Liver (tissue), 9 donors: Measurements from ENCODE around the gene ATL2. TPM values are rescaled to one million over a fixed set of nuclear protein-coding genes. Genes with fewer than 3 reads are reported as not detected.

ENCODE experiments used
- DNase-seq: peaks from one replicate; pipeline ENCODE4 v3.0.0-alpha.2; 2017; ENCODE audit warnings: low spot score
- H3K27ac ChIP-seq, 2 donors: one replicate each; pipeline ENCODE4 v1.7.0; 2013; ENCODE audit warnings: inconsistent platforms in 2 of 2, low read length in 2 of 2, control low read depth in 1 of 2, low read depth in 1 of 2, mild to moderate bottlenecking in 1 of 2
- H3K27me3 ChIP-seq, 4 donors: one replicate each; pipeline versions ENCODE4 v1.6.1 to v1.7.0; 2013; ENCODE audit warnings: low read length in 3 of 4, inconsistent platforms in 1 of 4, mild to moderate bottlenecking in 1 of 4, moderate library complexity in 1 of 4; ENCODE audit not compliant: control insufficient read depth in 4 of 4, insufficient read depth in 4 of 4
- H3K36me3 ChIP-seq, 4 donors: one replicate each; pipeline versions ENCODE4 v1.6.1 to v1.7.0; 2013; ENCODE audit warnings: low read length in 3 of 4, mild to moderate bottlenecking in 3 of 4, low read depth in 1 of 4, moderate library complexity in 1 of 4; ENCODE audit not compliant: control insufficient read depth in 4 of 4, insufficient read depth in 3 of 4
- H3K4me1 ChIP-seq, 4 donors: one replicate each; pipeline versions ENCODE4 v1.6.1 to v1.7.0; 2013; ENCODE audit warnings: low read length in 3 of 4, mild to moderate bottlenecking in 3 of 4, moderate library complexity in 1 of 4; ENCODE audit not compliant: control insufficient read depth in 4 of 4, insufficient read depth in 4 of 4
- H3K4me3 ChIP-seq, 3 donors: one replicate each; pipeline versions ENCODE4 v1.6.1 to v1.7.0; 2013; ENCODE audit warnings: low read length in 3 of 3, control low read depth in 1 of 3, low read depth in 1 of 3, mild to moderate bottlenecking in 1 of 3
- H3K9ac ChIP-seq, 2 donors: one replicate each; pipeline ENCODE4 v1.7.0; 2013; ENCODE audit warnings: low read length in 2 of 2, mild to moderate bottlenecking in 2 of 2, moderate library complexity in 2 of 2, control low read depth in 1 of 2, low read depth in 1 of 2
- H3K9me3 ChIP-seq, 4 donors: one replicate each; pipeline versions ENCODE4 v1.6.1 to v1.7.0; 2013; ENCODE audit warnings: low read length in 3 of 4; ENCODE audit not compliant: control insufficient read depth in 4 of 4
- ATF3 ChIP-seq: IDR thresholded peaks from 2 replicates; pipeline ENCODE4 v1.6.1; 2016; ENCODE audit warnings: antibody characterized with exemption
- EGR1 ChIP-seq, 2 donors: IDR thresholded peaks; 2 replicates each; pipeline ENCODE4 v1.6.1; 2016 to 2018; ENCODE audit warnings: antibody characterized with exemption in 2 of 2, low read depth in 2 of 2
- FOXA1 ChIP-seq: IDR thresholded peaks from 2 replicates; pipeline ENCODE4 v1.6.1; 2016; ENCODE audit warnings: antibody characterized with exemption
- FOXA2 ChIP-seq: IDR thresholded peaks from 2 replicates; pipeline ENCODE4 v1.6.1; 2016; ENCODE audit warnings: antibody characterized with exemption
- GABPA ChIP-seq, 2 donors: IDR thresholded peaks in 1 of 2; conservative IDR thresholded peaks in 1 of 2; 2 replicates each; pipeline ENCODE4 v1.6.1; 2016; ENCODE audit warnings: antibody characterized with exemption in 2 of 2, mild to moderate bottlenecking in 1 of 2, moderate library complexity in 1 of 2
- HNF4A ChIP-seq, 2 donors: conservative IDR thresholded peaks; 2 replicates each; pipeline ENCODE4 v1.6.1; 2016; ENCODE audit warnings: antibody characterized with exemption in 2 of 2, mild to moderate bottlenecking in 2 of 2
- HNF4G ChIP-seq: IDR thresholded peaks from 2 replicates; pipeline ENCODE4 v1.6.1; 2016; ENCODE audit warnings: antibody characterized with exemption
- JUND ChIP-seq, 2 donors: IDR thresholded peaks; 2 replicates each; pipeline ENCODE4 v1.6.1; 2016; ENCODE audit warnings: antibody characterized with exemption in 2 of 2
- MAX ChIP-seq: IDR thresholded peaks from 2 replicates; pipeline ENCODE4 v1.6.1; 2016; ENCODE audit warnings: antibody characterized with exemption
- NR2F2 ChIP-seq: IDR thresholded peaks from 2 replicates; pipeline ENCODE4 v1.6.1; 2016; ENCODE audit warnings: antibody characterized with exemption
- RAD21 ChIP-seq, 2 donors: IDR thresholded peaks; 2 replicates each; pipeline ENCODE4 v1.6.1; 2016; ENCODE audit warnings: antibody characterized with exemption in 2 of 2, mild to moderate bottlenecking in 2 of 2
- REST ChIP-seq: IDR thresholded peaks from 2 replicates; pipeline ENCODE4 v1.6.1; 2016; ENCODE audit warnings: antibody characterized with exemption, mild to moderate bottlenecking
- RXRA ChIP-seq, 2 donors: IDR thresholded peaks; 2 replicates each; pipeline ENCODE4 v1.6.1; 2017 to 2018; ENCODE audit warnings: antibody characterized with exemption in 2 of 2, mild to moderate bottlenecking in 1 of 2
- SP1 ChIP-seq: IDR thresholded peaks from 2 replicates; pipeline ENCODE4 v1.6.1; 2018; ENCODE audit warnings: antibody characterized with exemption, mild to moderate bottlenecking
- TAF1 ChIP-seq: conservative IDR thresholded peaks from 2 replicates; pipeline ENCODE4 v1.6.1; 2016; ENCODE audit warnings: antibody characterized with exemption, mild to moderate bottlenecking
- YY1 ChIP-seq: IDR thresholded peaks from 2 replicates; pipeline ENCODE4 v1.6.1; 2016; ENCODE audit warnings: antibody characterized with exemption, mild to moderate bottlenecking
- ZBTB33 ChIP-seq: IDR thresholded peaks from 2 replicates; pipeline ENCODE4 v1.6.1; 2016; ENCODE audit warnings: antibody characterized with exemption
- WGBS: extraction: QIAGEN DNeasy Blood & Tissue Kit; methylation state at CpG from one replicate; pipeline ENCODE4 v1.1.7; 2013; 5-methylcytosine and 5-hydroxymethylcytosine counted together
- polyA plus RNA-seq, 2 donors: library from polyadenylated mRNA; stranded (reverse) in 1 of 2; unstranded in 1 of 2; fragments of 200-250 nt in 1 of 2; fragments of >200 nt in 1 of 2; fragmentation: Nextera tagmentation in 1 of 2; extraction: Ambion mirVana in 1 of 2; gene quantifications; one replicate each; pipeline versions ENCODE4 v1.2.1 to v1.2.3, GENCODE V29; 2013 to 2015
- total RNA-seq, 2 donors: library from RNA; depleted of rRNA; stranded (reverse); fragments of >200 nt; gene quantifications; one replicate each; pipeline ENCODE4 v1.2.3, GENCODE V29; 2014
- TF ChIP-seq, protein P1 (sequence below): fragments of 150-350 bp; IDR thresholded peaks from 2 replicates; pipeline ENCODE4 v1.5.1; 2017; ENCODE audit warnings: improper control_type of control experiment, low read depth, low read length; ENCODE audit not compliant: missing input control
- donor health status: healthy.
- donor health status: healthy.
- donor health status: healthy.
- donor health status: healthy.
- donor health status: healthy.

The ATL2 gene
- total and polyA plus RNA-seq, 4 donors = 21.0 to 163 (median 45.8) TPM

- WGBS = 57% methylated on average over 6 of the region's 6 CpGs
- DNase-seq = no peak
- Histone ChIP-seq H3K9ac (no peak overlapping the region), H3K9me3 (no peaks in the 10 kb centered on the region), H3K27me3 (no peaks in the 10 kb centered on the region), H3K36me3 (no peaks in the 10 kb centered on the region), H3K4me1 (peaks cover 0 to 9% (median 4%) of the 10 kb centered on the region in 4 donors), H3K4me3 (no peak overlapping the region), H3K27ac (no peak overlapping the region)
- TF ChIP-seq HNF4A (conservative IDR thresholded peaks at IDR 0.05) (peak; percentile 23 to 51), FOXA2 (no peak), RXRA (IDR thresholded peaks at IDR 0.05) (peak; percentile 82 to 87), SP1 (peak; percentile 71), MAX (peak; percentile 62), TAF1 (no peak), HNF4G (no peak), YY1 (peak; percentile 70), JUND (IDR thresholded peaks at IDR 0.05) (no peak), FOXA1 (no peak), ZBTB33 (peak; percentile 67), GABPA (IDR thresholded peaks at IDR 0.05 in 1 of 2, conservative IDR thresholded peaks at IDR 0.05 in 1 of 2) (peak in 1 of 2 donors; percentile 9), NR2F2 (no peak), ATF3 (peak; percentile 50), EGR1 (IDR thresholded peaks at IDR 0.05; ENCODE audit: low read depth in 2 of 2) (no peak), RAD21 (IDR thresholded peaks at IDR 0.05) (peak; percentile 30 to 37), REST (no peak)
- TF ChIP-seq, protein P1, sequence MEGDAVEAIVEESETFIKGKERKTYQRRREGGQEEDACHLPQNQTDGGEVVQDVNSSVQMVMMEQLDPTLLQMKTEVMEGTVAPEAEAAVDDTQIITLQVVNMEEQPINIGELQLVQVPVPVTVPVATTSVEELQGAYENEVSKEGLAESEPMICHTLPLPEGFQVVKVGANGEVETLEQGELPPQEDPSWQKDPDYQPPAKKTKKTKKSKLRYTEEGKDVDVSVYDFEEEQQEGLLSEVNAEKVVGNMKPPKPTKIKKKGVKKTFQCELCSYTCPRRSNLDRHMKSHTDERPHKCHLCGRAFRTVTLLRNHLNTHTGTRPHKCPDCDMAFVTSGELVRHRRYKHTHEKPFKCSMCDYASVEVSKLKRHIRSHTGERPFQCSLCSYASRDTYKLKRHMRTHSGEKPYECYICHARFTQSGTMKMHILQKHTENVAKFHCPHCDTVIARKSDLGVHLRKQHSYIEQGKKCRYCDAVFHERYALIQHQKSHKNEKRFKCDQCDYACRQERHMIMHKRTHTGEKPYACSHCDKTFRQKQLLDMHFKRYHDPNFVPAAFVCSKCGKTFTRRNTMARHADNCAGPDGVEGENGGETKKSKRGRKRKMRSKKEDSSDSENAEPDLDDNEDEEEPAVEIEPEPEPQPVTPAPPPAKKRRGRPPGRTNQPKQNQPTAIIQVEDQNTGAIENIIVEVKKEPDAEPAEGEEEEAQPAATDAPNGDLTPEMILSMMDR = no peak
These were observed 95.9 kb downstream of the ATL2 start for GRCh38 chr2:38281095-38281742.
